Right lobe of liver (tissue), 4 donors: Measurements from ENCODE around the gene KIF15.

ENCODE experiments used
- POLR2A ChIP-seq: fragments of 450-650 bp; IDR thresholded peaks from one replicate; pipeline ENCODE4 v1.6.1; 2017; ENCODE audit warnings: antibody characterized with exemption, mild to moderate bottlenecking
- TF ChIP-seq, protein P1 (sequence below), 4 donors: fragments of 200-600 bp in 3 of 4; fragments of 450-650 bp in 1 of 4; IDR thresholded peaks; one replicate each; pipeline versions ENCODE4 v1.5.1 to v1.8.0; 2016 to 2022; ENCODE audit warnings: antibody characterized with exemption in 4 of 4, mild to moderate bottlenecking in 2 of 4
- donor health status: DM: no; HTN: no; CAD: no.
- donor health status: DM: no; HTN: no; CAD: no.
- donor health status: DM: no; HTN: yes; CAD: no.

DNA sequence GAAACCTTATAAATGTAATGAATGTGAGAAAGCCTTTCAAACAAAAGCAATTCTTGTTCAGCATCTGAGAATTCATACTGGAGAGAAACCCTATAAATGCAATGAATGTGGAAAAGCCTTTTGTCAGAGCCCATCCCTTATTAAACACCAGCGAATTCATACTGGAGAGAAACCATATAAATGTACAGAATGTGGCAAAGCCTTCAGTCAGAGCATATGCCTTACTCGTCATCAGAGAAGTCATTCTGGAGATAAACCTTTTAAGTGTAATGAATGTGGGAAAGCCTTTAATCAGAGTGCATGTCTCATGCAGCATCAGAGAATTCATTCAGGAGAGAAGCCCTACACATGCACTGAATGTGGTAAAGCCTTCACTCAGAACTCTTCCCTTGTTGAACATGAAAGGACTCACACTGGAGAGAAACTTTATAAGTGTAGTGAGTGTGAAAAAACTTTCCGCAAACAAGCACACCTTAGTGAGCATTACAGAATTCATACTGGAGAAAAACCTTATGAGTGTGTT is 26.9 kb upstream of the KIF15 start:
- TF ChIP-seq, protein P1, sequence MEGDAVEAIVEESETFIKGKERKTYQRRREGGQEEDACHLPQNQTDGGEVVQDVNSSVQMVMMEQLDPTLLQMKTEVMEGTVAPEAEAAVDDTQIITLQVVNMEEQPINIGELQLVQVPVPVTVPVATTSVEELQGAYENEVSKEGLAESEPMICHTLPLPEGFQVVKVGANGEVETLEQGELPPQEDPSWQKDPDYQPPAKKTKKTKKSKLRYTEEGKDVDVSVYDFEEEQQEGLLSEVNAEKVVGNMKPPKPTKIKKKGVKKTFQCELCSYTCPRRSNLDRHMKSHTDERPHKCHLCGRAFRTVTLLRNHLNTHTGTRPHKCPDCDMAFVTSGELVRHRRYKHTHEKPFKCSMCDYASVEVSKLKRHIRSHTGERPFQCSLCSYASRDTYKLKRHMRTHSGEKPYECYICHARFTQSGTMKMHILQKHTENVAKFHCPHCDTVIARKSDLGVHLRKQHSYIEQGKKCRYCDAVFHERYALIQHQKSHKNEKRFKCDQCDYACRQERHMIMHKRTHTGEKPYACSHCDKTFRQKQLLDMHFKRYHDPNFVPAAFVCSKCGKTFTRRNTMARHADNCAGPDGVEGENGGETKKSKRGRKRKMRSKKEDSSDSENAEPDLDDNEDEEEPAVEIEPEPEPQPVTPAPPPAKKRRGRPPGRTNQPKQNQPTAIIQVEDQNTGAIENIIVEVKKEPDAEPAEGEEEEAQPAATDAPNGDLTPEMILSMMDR (IDR thresholded peaks at IDR 0.05), result no peak
- no peak for TF ChIP-seq POLR2A
